Stimulated activated CD8-positive, alpha-beta memory T cell treated with anti-CD3 and anti-CD28 coated beads, Interleukin-2, amount 100 ng/mL, for 48 hours (primary cell): ENCODE data around the gene CDC25B.

Experiments
- DNase-seq, 2 donors: peaks; one replicate each; pipeline ENCODE4 v3.0.0-alpha.2; 2020; ENCODE audit warnings: low read depth in 2 of 2

Gene CDC25B

GRCh38 chr20:3803854-3804253 is 7.7 kb downstream of the CDC25B start:
- no peak for DNase-seq

DNA sequence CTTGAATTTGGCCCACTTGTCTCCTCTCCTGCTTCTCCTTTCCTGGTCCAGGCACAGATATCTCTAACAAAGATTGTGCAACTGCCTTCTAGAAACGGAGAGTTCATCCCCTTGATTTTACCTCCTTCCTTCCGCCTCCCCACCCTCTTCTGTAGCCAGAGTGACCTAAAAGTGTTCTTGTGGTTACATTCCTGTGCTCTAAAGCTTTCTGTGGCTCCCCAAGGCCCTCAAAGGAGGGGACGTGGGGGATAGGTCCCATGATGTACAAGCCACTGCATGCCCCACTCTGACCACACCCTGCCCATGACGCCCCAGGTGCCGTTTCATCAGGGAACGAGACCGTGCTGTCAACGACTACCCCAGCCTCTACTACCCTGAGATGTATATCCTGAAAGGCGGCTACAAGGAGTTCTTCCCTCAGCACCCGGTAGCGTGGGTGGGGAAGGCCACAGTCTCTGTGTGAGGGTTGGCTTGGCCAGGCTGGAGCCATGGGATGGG is 8.2 kb downstream of the CDC25B start:
- no peak for DNase-seq

DNA sequence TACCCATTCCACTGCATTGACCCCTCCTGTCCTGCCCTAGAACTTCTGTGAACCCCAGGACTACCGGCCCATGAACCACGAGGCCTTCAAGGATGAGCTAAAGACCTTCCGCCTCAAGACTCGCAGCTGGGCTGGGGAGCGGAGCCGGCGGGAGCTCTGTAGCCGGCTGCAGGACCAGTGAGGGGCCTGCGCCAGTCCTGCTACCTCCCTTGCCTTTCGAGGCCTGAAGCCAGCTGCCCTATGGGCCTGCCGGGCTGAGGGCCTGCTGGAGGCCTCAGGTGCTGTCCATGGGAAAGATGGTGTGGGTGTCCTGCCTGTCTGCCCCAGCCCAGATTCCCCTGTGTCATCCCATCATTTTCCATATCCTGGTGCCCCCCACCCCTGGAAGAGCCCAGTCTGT is 8.7 kb downstream of the CDC25B start:
- no peak for DNase-seq

- no peak for DNase-seq
These were observed 12.4 kb downstream of the CDC25B start for GRCh38 chr20:3808544-3808943.

- DNase-seq = peak; percentile 80 to 87
These were observed 15.6 kb downstream of the CDC25B start for GRCh38 chr20:3811467-3812258.

DNA sequence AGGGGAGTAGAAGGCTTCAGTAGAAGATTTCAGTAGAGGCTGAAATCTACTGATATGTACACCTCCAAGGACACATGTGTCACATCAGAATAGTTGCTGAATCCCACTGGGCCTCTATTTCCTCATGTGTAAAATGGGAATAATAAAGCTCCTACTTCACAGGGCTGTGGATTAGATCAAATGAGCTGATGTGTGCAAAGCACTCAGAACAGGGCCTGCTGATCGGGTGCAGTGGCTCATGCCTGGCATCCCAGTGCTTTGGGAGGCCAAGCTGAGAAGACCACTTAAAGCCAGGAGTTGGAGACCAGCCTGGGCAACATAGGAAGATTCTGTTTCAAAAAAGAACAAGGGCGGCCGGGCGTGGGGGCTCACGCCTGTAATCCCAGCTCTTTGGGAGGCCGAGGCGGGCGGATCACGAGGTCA is 16.2 kb downstream of the CDC25B start:
- no peak for DNase-seq

GRCh38 chr20:3812975-3813847 is 17.1 kb downstream of the CDC25B start:
- DNase-seq = no peak

- DNase-seq = no peak
These were observed 17.9 kb downstream of the CDC25B start for GRCh38 chr20:3813848-3814581.

DNA sequence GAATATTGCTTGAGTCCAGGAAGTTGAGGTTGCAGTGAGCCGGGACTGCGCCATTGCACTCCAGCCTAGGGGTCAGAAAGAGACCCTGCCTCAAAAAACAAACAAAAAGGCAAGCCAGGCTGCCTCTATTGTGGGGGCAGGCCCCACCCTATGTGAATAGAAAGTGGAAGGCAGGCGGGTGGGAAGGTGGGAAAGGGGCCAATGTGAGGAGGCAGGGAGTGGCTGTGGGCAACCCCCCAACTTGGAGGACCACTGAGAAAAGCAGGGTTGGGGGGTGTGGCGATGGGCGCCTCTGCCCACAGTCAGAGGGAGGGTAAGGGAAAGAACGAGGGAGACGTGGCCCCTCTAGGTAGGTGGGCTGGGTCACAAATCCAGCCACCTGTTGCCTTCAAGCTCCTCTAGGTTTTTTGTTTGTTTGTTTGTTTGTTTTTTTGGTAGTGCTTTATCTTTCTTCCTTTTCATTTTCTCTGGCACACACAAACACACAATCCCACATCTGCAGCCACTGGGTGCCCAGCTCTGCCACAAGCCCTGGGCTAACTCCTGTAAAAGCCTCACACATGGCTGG is 18.9 kb downstream of the CDC25B start:
- DNase-seq = no peak

GRCh38 chr20:3815703-3816315 is 19.7 kb downstream of the CDC25B start:
- DNase-seq = no peak

DNA sequence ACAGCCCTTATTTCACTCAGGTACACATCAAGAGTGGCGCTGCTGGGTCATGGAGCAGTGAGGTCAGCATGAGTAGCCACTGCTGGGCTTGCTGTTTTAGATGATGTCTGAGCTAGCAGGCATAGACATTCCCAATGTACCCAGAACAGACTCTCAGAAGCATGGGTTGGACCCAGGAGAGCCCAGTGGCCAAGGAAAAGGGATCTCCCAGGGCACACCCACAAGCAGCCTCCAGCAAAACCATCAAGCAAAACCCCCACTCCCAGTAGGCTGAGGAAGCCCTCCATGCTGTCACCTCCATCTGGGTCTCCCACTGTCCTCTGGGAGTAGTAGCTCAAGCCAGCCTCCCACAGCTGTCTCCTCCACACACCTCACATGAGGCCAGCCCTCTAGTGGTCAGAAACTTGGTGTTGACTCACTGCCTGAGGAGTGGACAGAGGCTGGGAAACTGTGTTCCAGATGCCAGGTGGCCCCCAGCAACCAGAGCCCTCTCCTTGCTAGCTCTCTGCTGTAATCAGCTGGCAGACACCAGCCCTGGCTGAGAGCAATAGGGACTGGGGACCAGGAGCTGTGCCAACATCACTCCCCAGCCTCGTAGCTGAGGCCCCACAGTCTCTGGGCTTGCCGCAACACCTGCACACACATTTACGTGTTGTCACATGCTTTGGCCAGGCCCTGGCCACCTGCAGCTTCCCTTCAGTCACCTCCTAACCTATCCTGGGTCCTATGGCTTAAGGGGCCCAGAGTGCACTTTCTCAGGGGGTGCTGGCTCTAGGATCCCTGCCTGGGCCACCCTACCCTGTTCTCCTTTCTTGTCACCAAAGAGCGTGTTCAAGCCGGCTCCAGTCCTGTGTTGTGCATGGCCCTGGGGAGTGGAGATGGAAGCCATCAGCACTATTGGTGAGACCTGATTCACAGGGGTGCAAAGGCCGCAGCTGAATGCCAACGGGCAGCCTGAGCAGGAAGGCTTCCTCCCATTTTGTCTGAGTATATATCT is 22.3 kb downstream of the CDC25B start:
- no peak for DNase-seq

GRCh38 chr20:3819411-3820047 is 23.4 kb downstream of the CDC25B start:
- no peak for DNase-seq

DNA sequence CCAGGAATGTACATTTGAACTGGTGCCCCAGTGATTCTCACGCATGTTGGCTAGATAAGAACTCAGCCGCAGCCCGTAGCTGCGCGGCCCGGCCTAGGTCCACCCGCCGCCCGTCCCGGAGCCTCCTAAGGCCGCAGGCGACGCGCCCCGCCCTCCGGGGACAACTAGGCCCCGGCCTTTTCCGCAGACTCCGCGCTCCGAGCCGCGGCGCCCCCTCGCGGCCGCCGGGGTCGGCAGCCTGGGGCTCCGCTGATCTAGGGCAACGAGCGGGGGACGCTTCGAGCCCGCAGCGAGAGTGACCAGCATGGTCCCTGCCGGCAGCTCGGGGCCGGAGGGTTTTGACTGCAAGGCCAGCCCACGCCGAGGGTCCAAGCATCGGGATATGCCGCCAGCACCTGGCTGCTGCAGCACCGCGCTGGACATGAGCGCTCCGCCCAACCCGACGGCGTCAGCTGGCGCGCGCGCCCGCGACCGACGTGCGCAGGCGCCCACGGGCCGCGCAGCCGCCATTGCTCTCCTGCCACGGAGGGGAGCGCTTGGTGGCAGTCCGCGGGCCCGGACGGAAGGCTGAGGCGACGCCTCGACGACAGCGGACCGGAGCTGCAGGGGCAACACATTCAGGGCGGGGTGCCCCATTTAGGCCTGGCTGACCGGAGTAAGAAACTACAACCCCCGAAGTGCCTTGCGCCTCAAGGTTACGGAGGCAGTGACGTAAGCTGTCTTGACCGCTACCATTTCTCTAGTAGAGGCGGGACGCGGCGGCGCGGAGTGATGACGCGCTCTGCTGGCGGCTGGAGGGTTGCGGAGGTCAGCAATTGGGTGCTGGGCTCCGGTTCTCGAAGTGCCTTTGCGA is 24.2 kb downstream of the CDC25B start, which contains the start of gene AP5S1:
Gene AP5S1 (plus strand): TSS at position 500 of the 853 bp plus-strand sequence. CDS start 1,571 bp downstream, outside the sequence.
- peak; percentile 88 to 91 for DNase-seq

DNA sequence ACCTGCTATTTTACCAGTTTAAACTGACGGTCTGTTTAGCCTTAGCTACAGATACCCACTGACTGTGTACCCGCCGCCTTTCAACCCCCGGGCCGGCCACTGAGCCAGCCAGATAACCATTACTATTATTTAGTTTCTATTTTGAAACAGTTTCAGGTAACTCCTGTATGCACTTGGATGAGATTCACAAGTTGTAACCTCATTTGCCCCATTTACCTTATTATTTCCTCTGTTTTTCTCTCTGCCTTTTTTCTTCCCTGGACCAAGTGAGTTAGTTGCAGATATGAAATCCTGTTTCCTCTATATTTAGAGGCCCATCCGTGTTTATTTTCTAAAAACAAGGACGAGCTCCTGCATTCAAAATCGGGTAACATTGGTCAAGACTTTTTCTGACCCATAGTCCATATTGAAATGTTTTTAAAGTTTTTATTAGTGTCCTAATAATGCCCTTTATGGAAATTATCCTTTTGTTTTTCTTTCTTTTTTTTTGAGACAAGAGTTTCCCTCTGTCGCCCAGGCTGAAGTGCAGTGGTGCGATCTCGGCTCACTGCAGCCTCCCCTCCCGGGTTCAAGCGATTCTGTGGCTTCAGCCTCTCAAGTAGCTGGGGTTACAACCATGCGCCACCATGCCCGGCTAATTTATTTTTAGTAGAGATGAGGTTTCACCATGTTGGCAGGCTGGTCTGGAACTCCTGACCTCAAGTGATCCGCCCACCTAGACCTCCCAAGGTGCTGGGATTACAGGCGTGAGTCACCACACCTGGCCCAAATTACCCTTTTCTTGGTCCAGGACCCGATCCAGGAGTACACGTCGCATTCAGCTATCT is 25.0 kb downstream of the CDC25B start:
- DNase-seq = no peak

GRCh38 chr20:3821996-3822395 is 25.9 kb downstream of the CDC25B start:
- DNase-seq = no peak

GRCh38 chr20:3823881-3824280 is 27.8 kb downstream of the CDC25B start:
- no peak for DNase-seq

DNA sequence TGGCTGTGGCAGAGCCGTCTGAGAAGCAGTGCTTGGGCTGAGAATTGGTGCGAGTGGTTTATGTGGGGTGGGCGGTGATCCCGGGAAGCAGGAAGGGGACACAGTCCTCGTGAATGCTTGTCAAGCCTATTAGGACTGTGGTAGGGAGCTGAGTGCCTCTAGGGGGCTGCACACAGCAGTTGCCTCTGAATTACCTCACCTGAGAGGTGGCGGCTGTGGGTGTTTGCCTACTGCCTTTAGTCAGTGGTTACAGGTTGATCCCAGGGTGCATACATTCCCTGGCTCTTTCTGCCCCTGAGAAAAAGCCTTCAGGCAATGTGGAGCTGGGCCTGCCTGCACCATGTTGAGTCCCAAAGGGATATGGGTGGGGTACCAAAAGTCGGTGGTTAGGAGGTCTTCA is 29.4 kb downstream of the CDC25B start:
- DNase-seq = no peak
